ENCODE results near the gene DNAJC28. TPM values are rescaled to one million over a fixed set of nuclear protein-coding genes. Genes with fewer than 3 reads are reported as not detected.

Gene DNAJC28
- total and polyA plus RNA-seq, 9 of the 15 experiments (the other 6 are each of a cell fraction or from before 2014, with no cell fraction given) = 0.68 to 2.5 (median 1.1) TPM

DNA sequence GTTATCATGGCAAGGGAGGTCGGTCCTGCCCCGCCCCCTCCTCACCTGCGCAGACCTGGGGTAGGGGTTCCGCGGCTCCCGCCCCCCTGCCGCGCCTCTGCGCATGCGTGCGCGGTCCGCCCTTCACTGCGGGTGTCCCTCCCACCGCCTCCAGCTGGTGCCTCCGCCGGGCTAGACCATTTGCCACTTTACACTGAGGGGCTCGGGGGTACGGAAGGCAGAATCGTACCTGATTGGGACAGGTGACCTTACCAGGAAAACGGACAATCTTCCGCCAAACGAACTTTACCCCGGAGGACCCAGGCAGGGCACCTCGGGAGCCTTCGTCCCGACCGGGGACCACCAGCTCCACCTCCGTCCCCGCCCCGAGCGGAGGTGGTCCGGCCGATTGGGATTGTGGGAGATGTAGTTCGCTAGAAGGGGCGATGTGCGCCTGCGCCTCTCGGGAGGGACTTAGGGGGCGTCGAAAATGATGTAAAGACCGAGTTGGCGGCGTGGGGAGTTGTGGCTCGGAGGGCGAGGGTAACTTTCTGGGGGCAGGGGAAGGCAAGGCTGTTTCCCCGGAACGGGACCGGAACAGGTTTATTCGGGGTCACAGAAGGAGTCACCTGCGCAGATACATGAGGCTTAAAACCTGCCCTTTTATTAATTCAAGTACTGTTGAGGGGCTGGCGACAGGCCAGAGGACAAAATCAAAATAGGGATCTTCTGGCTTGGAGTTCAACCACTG is at the start of gene DNAJC28 (continued):
- TF ChIP-seq, protein P1, sequence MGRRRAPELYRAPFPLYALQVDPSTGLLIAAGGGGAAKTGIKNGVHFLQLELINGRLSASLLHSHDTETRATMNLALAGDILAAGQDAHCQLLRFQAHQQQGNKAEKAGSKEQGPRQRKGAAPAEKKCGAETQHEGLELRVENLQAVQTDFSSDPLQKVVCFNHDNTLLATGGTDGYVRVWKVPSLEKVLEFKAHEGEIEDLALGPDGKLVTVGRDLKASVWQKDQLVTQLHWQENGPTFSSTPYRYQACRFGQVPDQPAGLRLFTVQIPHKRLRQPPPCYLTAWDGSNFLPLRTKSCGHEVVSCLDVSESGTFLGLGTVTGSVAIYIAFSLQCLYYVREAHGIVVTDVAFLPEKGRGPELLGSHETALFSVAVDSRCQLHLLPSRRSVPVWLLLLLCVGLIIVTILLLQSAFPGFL (CRISPR knock-in tag; IDR thresholded peaks at IDR 0.05) = no peak
- TF ChIP-seq TARDBP (IDR thresholded peaks at IDR 0.05) = no peak
- TF ChIP-seq CTBP1 (IDR thresholded peaks at IDR 0.05; ENCODE audit: borderline replicate concordance) = peak; percentile 63; the same call in 1 of the 2 replicates
- no peak for TF ChIP-seq ZNF407 (IDR thresholded peaks at IDR 0.05; ENCODE audit: low read depth)
- TF ChIP-seq EZH2 (IDR thresholded peaks at IDR 0.05; ENCODE audit: borderline replicate concordance, low read depth, low read length) = no peak
- 0 out of 2 replicates have a peak, but pooled peaks have one; percentile 70 for TF ChIP-seq ZNF57 (CRISPR knock-in tag; IDR thresholded peaks at IDR 0.05)
- TF ChIP-seq ZFX (CRISPR knock-in tag; IDR thresholded peaks at IDR 0.05) = peak; percentile 63
- no peak for TF ChIP-seq NFATC3 (IDR thresholded peaks at IDR 0.05)
- no peak for TF ChIP-seq RBM34 (IDR thresholded peaks at IDR 0.05; ENCODE audit: borderline replicate concordance, insufficient read depth, low read length)
- no peak for TF ChIP-seq NR4A1 (CRISPR knock-in tag; IDR thresholded peaks at IDR 0.05)
- peak; percentile 32; the same call in 1 of the 2 replicates for TF ChIP-seq NR4A1 (tag; IDR thresholded peaks at IDR 0.05)
- no peak for TF ChIP-seq CUX1 (CRISPR knock-in tag; IDR thresholded peaks at IDR 0.05)
- no peak for TF ChIP-seq ZNF134 (CRISPR knock-in tag; conservative IDR thresholded peaks at IDR 0.05)
- TF ChIP-seq POLR2G (IDR thresholded peaks at IDR 0.05; ENCODE audit: low read depth, low read length) = peak; percentile 90

Measured in K562 (cell line).